A375 (cell line): ENCODE data around the gene SKA1. TPM values are rescaled to one million over a fixed set of nuclear protein-coding genes. Genes with fewer than 3 reads are reported as not detected.

Source experiments
- total RNA-seq: library from RNA; depleted of rRNA; stranded (reverse); fragments of >200 nt; shearing (Covaris generic); gene quantifications from 2 replicates; pipeline ENCODE4 v1.2.3, GENCODE V29; 2014; rRNA removed

SKA1 gene, protein sequence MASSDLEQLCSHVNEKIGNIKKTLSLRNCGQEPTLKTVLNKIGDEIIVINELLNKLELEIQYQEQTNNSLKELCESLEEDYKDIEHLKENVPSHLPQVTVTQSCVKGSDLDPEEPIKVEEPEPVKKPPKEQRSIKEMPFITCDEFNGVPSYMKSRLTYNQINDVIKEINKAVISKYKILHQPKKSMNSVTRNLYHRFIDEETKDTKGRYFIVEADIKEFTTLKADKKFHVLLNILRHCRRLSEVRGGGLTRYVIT
- 21.3 and 25.2 TPM in 2 replicates for total RNA-seq

DNA sequence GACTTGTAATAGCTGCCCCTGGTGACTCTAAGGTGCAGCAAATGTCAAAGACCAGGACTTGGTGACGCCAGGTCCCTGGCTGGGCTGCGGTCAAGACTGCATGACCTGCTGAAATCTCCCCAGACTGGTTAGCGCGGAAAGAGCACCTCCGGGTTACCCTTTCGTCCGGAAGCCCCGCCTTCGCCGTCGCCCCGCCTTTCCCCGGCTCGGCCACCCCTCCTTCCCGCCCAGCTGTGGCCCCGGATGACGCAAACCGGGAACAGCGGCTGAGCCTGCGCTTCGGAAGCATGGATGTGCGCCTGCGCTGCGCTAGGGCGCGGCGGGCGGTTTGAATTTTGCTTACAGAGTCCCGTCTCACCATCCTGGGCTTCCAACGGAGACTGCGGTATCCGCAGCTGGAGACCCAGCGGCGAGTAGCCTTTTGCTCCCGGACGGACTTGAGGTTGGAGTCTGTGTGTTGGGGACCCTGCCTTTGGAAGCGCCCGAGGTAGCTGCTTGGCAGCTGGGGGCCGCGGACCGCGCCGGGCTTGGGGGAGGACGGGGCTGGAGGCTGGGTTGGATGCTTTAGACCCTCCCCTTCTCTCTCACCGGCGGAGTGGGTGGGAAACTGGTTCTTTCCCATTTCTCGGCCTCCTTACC is at the start of gene SKA1:
TSS of gene SKA1 (plus strand) at position 294 of the 639 bp plus-strand sequence. CDS start 785 bp downstream, outside the sequence.

Other genes starting within 250 kb of the SKA1 start
- gene MYO5B, start 179.9 kb upstream of the SKA1 start, total RNA-seq, result 3.5 and 4.7 TPM in 2 replicates
- gene CFAP53, start 108.6 kb upstream of the SKA1 start, total RNA-seq, result 0.16 and 0.87 TPM in 2 replicates
- gene MBD1, start 93.5 kb upstream of the SKA1 start, total RNA-seq, result 51.8 and 59.8 TPM in 2 replicates
- gene CXXC1, start 87.4 kb upstream of the SKA1 start, total RNA-seq, result 34.0 and 36.1 TPM in 2 replicates
- 0.26 TPM in 1 of 2 replicates, not detected in the other for gene MAPK4, start 185.0 kb downstream of the SKA1 start, total RNA-seq